HCEC 1CT (cell line): ENCODE data around the gene PRDM12.
"Not testable (repeated sequence)": the region's sequence is repeated elsewhere in the genome, so short reads cannot be mapped to it uniquely, and the experiment has no call there.

ENCODE experiments used
- DNase-seq: peaks from one replicate; pipeline ENCODE4 v3.0.0-alpha.2; 2017

Gene PRDM12

DNA sequence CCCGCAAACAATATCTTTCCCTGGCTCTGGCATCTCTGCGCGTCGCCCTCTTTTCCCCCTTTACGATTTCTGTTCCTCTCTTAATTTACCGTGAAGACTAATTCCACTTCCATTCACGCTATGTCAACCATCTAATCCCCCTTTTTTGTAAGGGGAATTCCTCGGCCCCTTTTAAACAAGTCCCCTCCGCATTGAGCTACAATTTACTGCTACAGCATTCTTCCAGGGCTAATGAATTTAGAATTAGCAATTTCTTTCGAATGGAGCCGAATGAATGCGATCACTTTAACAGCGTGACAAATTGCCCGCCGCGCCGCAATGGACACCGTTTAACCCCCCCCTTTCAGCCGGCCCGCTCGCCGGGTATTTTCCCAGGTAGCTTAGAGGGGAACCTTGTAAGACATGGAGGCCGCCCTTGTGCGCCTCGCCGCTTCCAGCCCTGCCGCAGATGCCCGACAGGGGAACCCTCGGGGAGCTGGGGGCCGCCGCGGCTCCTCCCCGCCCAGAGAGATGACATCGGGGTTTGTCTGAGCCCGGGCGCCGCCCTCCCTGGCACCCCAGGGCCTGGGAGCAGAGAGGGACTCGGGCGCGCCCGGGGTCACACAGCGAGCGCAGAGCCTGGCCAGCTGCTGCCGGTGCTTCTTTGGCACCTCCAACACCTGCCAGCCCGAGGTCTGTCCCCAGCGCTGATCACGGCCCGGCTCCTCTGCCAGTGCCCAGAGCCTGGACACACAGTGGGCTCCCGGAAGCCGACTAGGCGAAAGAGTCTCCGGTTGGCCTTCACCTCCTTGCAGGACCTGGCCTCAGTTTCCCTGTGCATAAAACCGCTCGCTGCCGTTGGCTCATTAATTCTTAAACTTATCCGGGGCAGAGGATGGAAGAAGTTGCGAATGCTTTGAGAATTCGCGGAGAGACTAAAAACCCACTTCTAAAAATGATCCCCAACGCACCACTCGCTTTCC is 1.3 kb downstream of the PRDM12 start:
- DNase-seq: no peak

DNA sequence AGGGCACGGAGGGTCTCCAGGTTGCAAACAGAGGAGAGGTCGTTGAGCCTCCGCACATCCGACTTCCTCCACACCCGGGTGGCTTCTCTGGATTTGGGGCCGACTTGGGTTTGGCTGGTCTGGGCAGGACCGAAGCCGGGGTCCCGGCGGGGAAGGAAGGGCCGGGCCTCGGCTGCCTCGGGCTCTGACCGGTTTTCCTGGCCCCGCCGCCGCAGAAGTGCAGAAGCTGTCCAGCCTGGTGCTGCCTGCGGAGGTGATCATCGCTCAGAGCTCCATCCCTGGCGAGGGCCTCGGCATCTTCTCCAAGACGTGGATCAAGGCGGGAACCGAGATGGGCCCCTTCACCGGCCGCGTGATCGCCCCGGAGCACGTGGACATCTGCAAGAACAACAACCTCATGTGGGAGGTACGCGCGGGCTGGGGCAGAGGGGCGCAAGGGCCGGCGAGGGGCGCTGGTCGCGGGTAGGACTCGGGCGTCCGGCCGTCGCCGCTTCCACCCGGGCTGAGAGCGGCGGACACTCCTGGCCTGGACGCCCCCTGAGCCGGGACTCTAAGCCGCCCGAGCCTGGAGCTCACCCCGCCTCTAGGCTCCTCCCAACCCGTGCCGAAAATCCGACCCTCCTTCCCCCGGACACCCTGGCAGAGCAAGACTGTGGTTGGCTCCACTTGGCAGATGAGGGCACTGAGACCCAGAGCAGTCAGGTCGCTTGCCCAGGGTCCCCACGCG is 2.2 kb downstream of the PRDM12 start:
- DNase-seq: no peak

DNA sequence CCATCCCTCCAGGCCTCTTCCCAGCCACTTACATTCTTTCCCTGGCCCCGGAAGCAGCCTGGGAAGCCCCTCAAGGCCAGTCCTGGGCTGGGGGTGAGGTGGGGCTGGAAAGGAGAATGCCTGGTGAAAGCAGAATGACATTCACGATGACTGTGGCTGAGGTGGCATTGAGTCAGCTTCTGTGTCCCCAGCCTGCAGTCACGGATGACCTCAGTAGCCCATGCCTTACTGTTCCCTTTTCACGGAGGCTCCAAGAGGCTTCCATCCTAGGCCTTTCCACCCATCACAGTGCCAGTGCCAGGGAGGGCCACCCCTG is 2.7 kb downstream of the PRDM12 start:
- DNase-seq: no peak

DNA sequence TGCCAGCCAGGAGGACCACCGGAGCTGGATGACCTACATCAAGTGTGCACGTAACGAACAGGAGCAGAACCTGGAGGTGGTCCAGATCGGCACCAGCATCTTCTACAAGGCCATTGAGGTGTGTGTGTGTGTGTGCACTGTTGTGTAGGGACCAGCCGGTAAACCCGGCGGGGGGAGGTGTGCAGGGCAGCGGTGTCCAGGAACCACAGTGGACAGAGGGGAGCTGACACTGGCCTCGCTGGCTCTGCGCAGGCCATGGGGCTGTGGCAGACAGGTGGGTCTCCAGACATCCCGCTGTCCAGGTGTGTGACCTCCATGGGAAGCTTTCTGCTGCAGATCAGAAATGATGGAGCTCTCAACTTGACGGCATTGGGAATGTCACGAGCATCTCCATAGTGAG is 3.8 kb downstream of the PRDM12 start:
- DNase-seq: no peak

DNA sequence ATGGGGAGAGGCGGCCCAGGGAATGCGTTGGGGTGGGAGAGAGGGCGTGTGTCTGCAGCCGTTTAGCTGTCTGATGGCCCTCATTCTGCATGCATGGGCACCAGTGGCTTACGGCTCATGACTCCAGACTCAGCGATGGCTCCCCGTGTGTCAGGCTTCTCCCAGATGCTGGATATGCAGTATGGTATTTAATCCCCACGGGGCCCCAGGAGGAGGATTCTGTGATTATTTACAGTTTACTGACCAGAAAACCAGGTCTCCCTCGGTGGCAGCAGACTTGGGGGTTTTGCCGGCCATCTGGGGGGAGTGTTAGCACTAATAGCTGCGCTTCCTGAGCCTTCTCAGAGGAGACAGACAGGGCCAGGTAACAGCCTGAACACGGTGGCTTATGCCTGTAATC is 4.3 kb downstream of the PRDM12 start:
- DNase-seq: no peak

DNA sequence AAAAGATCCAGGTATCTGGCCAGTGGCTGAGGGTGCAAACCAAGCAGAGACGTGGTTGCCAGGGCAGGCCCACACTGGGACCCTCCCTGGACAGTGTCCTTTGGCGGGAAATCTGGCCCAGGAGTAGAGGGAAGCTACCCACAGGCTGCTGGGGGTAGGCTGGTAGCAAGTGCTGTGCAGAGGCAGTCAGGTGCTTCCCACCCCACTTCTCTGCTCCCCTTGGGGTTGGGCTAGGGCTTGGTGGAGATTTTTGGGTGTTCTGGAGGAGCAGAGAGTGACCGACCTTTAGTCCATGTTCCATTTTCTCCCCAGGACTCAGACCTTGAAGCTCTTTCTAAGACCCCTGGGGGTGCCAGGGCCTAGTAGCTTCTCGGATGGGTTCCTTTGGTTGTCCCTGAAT is 5.6 kb downstream of the PRDM12 start:
- no peak for DNase-seq

DNA sequence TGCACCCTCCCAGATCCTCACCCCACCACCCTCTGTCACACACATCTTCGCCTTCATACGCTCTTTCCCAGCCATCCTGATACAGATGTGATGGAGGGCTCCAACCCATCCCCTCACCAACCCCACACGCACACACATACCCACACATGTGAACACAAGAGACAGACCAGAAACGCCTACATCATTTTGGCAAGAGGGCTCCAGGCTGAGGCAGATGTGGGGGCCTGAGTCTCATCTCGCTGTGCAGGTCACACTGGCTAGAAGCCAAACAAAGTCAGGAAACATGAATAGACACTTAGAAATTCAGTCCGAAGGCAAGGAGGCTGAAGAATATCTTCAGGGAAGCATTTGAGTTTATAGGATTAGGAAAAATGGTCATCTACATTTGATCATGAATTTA is 6.2 kb downstream of the PRDM12 start:
- DNase-seq: no peak

DNA sequence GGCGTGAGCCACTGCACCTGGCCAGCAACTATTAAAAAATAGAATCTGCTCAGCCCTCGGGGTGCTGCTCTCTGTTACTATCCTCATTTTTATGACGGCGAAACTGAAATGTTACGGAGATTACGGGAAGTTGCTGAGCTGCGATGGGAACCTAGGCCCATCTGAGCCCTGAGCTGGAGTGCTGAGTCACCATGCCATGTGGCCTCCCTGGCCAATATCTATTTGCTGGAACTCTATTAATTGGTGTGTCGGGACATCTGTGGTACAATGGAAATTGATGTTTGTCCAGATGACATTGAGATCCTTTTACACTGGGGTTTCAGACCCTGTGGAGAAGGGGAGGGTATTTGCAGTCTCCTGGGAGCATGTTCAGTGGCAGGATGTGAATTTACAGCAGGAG is 8.1 kb downstream of the PRDM12 start:
- no peak for DNase-seq

DNA sequence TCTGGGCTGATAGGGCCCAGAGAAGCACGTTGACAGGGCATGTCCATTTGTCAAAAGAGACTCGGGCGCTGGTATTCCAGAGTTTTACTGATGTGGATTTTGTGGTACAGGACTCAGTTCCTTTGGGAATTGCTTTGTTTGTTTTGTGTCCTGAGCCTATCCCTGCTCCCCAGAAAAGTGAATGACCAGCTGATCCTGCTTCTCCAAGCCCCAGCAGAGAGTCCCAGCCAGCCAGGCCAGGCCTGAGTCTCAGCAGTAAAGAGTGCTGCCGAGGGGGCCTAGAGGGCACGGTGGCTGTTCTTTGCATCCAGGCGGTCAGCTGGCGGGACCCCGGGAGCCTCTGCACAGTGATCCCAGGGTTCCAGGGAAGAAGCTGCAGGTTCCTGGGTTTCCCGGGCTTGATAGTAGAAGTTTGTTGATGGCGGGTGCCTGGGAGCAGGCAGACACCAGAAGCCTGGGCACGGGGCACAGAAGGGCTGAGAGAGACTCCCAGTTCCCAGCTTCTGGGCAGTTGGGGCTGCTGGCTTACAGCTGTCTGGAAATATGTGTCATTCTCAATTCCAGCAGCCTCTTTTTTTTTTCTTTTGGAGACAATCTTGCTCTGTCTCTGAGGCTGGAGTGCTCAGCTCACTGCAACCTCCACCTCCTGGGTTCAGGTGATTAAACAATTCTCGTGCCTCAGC is 8.7 kb downstream of the PRDM12 start:
- no peak for DNase-seq

DNA sequence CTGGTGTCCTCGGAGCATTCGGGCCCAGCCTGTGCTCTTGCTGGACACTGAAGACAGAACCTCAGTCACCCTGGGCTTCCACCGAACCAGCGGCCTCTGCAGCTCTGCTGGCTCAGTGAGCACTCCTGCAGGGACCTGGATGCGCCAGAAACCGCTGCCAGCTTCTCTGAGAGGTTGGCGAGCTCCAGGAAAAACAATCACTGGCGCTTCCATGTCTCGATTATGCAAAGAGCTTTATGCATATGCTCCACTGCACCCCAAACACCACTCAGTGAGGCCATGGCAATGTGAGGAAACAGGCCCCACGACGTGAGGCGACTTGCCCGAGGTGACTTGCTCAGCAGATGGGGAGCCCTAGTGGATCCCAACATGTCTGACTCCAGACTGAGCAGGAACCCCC is 11.0 kb downstream of the PRDM12 start:
- DNase-seq: no peak

DNA sequence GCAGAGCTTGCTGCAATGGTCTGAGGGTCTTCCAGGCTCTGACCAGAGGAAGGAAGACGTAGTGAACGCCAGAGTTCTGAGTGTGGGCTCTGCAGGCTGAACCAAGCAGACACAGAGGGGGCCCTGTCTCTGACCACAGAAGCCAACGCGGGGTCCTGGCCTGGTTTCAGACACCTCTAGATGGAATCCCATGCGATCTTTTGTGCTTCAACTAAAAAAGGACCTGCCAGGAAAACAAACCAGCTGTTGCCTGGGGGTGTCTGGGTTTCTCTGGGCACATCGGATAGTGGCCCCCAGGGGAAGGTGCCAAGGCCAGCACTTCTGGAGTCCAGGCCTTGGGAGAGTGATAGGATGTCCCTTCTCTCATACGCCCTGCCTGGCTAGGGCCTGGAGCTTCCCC is 12.9 kb downstream of the PRDM12 start:
- DNase-seq: no peak

DNA sequence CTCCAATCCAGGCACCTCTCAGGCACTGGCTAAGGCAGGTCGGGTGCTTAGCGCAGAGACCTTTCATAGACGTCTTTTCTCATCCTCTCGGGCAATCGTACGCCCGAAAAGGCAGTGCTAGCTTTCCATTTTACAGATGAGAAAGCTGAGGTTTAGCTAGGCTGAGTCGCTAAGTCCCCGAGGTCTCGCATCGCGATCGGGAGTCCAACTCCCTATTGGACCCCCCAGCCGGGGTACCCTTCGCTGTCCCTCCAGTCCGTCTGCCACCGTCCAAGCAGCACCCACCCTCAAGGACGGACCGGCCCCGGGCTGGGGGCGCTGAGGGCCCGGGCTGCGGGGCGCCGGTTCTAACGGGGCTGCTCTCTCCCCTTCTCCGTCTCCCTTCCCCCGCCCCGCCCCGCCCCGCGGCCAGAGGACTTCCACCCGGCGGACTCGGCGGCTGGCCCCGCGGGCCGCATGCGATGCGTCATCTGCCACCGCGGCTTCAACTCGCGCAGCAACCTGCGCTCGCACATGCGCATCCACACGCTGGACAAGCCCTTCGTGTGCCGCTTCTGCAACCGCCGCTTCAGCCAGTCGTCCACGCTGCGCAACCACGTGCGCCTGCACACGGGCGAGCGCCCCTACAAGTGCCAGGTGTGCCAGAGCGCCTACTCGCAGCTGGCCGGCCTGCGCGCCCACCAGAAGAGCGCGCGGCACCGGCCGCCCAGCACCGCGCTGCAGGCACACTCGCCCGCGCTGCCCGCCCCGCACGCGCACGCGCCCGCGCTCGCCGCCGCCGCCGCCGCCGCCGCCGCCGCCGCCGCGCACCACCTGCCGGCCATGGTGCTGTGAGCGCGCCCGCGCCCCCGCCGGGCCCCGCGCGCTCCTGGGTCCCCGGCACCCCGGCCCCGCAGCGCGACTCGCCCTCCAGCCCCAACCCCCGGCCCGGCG is 16.7 kb downstream of the PRDM12 start:
- DNase-seq: peak; percentile 88

DNA sequence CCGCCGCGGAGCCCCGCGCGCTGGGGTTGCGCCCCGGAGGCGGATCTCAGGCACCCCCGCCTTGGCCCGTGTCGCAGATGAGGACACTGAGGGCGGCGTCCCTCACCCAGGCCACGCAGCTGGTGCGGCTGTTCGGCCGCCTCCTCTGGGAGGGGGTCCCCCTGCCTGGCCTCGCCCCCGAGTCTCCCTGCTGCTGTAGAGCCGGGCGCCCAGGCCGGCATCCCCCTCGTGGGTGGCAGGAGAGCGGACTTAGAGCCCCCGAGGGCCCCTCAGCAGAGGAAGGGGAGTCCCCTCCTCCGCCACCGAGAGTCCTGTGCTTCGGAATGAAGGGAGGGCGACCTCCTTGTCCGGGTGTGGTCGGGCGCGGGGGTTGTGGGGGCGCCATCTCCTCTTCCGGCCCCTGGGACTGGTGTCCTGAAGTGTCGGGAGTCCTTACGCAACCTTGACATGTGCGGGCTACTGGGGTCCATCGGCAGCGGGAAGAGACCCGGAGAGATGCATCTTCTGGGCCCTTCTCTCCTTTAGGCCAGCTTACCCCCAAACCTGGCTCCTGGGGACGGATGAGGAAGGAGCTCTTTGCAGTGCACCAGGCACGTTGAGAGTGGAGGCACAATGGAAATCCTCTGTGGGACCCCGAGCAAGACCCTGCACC is 17.5 kb downstream of the PRDM12 start:
- no peak for DNase-seq

DNA sequence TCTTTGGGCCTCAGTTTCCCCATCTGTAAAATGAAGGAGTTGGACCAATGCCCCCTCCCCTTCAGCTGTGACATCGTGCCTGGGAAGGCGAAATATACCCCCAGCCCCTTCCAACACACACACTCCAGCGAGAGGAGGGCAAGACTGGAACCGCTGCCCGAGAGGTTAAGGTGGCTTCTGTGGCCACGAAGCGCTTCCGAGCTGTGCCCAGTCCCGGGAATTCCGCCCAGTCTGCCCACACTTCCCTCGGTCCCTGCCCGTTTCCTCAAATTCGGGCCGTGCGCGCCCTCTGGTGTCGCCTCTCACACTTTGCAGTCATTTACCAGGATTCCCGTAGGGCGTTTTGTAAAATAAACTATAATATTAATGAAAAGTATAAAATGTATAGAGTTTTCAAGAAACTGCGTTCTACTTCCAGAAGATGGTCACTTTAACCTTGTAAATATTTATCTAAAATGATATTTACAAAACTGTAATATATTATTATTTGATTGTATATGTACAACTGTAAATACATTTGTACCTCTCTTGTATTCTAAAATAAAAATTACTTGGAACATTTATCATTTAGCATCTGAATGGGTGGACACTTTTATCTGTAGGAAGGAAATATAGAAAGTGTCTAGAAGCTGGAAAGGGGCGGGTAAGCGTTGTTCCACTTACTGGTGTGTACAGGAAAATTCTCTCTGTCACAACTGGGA is 18.2 kb downstream of the PRDM12 start:
- peak; percentile 73 for DNase-seq

DNA sequence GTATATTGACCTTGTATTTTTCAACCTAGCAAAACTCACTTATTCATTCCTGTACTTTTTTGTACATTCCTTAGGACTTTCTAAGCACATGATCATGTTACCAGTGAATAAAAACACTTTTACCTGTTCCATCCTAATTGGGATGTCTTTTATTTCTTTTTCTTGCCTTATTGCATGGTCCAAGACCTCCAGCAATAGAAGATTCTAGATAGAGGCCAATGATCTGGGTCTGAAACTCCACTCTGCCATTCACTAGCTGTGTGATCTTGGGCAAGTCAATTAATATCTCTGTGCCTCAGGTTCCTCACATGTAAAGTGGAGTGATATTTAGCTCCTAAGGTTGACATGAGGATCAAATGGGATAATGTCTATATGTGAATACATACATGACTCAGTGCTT is 20.7 kb downstream of the PRDM12 start:
- DNase-seq: no peak

DNA sequence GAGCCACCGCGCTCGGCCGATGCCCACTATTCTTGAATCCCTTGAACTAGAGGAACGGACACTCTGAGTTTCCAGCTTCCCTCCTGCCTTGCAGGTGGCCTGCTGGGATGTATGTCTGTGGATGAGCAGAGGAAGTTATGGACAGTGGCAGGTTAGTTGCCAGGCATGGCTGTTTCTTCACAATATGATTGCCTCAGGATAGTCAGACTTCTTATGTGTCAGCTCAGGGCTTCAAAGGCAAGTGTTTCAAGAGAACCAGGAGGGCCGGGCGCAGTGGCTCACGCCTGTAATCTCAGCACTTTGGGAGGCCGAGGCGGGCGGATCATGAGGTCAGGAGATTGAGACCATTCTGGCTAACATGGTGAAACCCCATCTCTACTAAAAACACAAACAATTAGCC is 21.6 kb downstream of the PRDM12 start:
- not testable (repeated sequence) for DNase-seq

DNA sequence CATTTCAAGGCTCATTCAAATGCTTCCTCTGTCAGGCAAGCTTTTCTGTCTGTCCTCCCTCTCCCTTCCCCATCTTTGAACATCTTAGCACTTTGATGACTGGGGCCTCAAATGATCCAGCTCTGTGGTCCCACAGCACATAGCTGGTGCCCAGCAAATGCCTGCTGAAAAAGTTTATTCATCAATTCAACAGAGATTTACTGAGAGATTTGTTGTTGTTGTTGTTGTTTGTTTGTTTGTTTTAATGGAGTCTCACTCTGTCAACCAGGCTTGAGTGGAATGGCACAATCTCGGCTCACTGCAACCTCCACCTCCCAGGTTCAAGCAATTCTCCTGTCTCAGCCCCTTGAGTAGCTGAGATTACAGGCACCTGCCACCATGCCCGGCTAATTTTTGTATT is 23.2 kb downstream of the PRDM12 start:
- no peak for DNase-seq

DNA sequence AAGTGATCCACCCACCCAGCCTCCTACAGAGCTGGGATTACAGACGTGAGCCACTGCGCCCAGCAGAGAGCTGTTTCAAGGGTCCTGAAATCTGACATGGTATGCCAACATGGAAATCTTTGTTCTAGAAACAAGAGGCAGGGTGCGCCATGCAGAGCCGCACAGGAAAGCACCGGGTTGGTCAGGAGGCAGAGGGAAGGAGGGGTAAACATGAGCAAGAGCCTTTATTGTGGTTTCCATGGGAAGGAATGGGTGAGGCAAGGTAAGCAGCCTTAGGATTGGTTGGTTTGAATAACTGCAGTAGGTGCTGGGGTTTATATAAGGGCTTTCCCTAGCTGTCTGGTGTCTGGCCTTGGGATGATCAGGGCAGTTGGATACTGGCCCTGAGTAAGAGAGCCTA is 23.7 kb downstream of the PRDM12 start:
- no peak for DNase-seq

DNA sequence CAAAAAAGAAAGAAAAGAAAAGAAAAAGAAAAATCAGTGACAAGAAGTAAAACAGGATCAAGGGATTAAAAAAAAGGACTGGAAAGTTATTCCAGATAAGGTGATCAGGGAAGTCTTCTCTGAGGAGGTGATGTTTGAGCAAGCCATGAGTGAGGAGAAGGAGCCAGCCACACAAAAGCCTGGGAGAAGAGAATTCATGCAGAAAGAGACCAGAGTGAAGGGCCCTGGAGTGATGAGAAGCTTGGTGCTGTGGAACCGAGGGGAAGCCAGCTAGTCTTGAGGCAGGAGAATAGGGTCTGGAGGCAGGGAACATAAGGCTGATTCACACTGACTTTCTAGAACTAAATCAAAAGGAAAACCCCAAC is 25.2 kb downstream of the PRDM12 start:
- no peak for DNase-seq

DNA sequence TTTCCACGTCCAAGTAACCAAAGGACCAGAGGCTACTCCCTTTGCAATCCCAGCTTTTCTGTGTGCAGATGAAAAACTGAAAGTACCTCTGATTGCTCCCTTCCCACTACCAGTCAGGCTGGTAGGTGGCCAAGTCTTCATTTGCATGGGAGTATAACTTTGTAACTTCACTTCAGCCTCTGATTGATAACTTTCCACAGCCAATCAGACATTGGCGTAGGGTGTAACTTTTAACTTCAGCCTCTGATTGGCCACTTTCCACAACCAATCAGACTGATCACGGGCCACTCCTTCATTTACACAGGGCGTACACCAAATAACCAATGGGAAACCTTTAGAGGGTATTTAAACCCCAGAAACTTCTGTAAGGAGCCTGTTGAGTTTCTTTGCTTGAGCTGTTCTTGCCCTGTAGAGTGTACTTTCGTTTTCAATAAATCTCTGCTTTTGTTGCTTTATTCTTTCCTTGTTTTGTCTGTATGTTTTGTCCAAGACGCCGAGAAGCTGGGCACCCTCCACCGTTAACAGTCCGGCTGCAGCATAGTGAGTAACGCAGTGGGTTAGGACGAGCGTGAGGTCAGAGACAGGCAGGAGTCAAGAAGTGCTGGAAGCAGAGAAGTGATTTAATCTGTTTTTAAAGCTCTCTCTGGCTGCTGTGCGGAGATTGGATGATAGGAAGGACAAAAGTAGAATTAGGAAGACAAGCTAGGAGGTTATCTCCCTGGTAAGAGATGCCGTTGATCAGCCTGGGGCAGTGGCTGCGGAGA is 25.7 kb downstream of the PRDM12 start:
- DNase-seq: peak; percentile 96

DNA sequence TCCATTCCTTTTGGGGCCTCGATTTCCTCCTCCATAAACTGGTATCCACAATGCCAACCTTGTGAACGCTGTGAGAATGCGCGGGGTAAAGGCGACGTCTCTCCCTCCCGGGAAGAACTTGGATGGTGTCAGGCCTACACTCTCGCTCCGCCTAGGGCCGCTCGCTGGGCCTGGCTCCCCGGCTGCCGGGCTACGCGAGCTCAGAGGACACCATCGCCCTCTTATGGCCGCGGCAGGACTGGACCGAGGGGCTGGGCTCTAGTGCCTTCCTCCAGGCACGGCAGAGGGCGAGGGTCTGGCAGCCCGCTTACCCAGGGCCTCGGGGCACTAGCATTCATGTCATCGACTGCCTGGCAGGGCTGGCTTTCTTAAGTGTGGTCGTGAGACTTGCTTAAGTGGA is 27.9 kb downstream of the PRDM12 start:
- DNase-seq: no peak
